Measurements from ENCODE around the gene EARS2.
"Not testable (repeated sequence)": the region's sequence is repeated elsewhere in the genome, so short reads cannot be mapped to it uniquely, and the experiment has no call there.

Gene EARS2

DNA sequence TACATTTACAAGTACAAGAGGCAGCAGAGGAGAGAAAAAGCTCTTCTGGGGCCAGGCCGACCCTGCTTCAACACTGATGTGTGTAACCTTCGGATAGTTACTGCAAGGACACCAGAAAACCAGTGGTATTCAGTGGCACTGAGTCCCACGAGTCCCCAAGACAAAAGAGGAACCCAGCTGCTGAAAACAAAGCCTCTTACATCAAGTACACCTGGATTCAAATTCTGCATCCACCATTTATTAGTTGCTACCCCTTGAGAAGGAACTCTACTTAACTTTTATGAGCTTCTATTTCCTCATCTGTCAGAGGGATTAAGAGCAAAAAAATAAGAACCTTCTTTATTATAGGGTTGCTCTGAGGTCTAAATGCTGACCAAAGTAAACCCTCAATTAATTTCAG lies 2.6 kb downstream of the EARS2 start:
- TF ChIP-seq LEF1 (IDR thresholded peaks at IDR 0.05; ENCODE audit: borderline replicate concordance): no peak
- TF ChIP-seq ARNT (IDR thresholded peaks at IDR 0.05): no peak
- no peak for TF ChIP-seq HDGF (IDR thresholded peaks at IDR 0.05; ENCODE audit: borderline replicate concordance)
- no peak for TF ChIP-seq ZNF384 (IDR thresholded peaks at IDR 0.05)
- no peak for TF ChIP-seq FOXK2 (IDR thresholded peaks at IDR 0.05)
- TF ChIP-seq TARDBP (IDR thresholded peaks at IDR 0.05): no peak
- CTCF ChIA-PET: no interaction called here
- DNase-seq (ENCODE audit: extremely low spot score): no peak
- POLR2A ChIA-PET: no interaction called here

DNA sequence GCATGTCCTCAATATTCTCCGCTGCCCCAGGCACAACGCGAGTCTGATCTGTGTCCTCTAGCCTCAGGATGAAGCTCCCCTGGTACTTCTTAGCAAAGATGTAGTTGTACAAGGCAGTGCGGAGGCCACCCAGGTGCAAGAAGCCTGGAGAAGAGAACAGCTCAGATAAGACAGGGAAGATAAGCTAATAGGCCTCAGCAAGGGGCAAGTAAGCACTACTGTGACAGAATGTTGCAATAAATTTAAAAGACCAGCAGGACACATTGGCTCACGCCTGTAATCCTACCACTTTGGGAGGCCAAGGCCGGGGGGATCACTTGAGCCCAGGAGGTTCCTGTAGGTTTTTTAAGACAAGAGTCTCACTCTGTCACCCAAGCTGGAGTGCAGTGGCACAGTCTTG lies 5.0 kb downstream of the EARS2 start:
- DNase-seq (ENCODE audit: extremely low spot score): no peak
- ChIA-PET CTCF (no interaction called here), POLR2A (no interaction called here)
- TF ChIP-seq SP1 (IDR thresholded peaks at IDR 0.05) (no peak), L3MBTL2 (conservative IDR thresholded peaks at IDR 0.05) (no peak), LEF1 (IDR thresholded peaks at IDR 0.05; ENCODE audit: borderline replicate concordance) (no peak), PKNOX1 (IDR thresholded peaks at IDR 0.05) (no peak), FOXK2 (IDR thresholded peaks at IDR 0.05) (no peak), TARDBP (IDR thresholded peaks at IDR 0.05) (no peak), CTBP1 (IDR thresholded peaks at IDR 0.05; ENCODE audit: borderline replicate concordance) (no peak), BHLHE40 (IDR thresholded peaks at IDR 0.05; ENCODE audit: borderline replicate concordance) (no peak), NFRKB (IDR thresholded peaks at IDR 0.05) (no peak), ELF4 (IDR thresholded peaks at IDR 0.05) (no peak), FOXA1 (IDR thresholded peaks at IDR 0.05) (no peak), FOXM1 (IDR thresholded peaks at IDR 0.05; ENCODE audit: borderline replicate concordance) (no peak), SUZ12 (IDR thresholded peaks at IDR 0.05) (no peak), ZNF384 (IDR thresholded peaks at IDR 0.05) (no peak)

- DNase-seq (ENCODE audit: extremely low spot score): no peak
- CTCF ChIA-PET: no interaction called here
- POLR2A ChIA-PET: no interaction called here
- TF ChIP-seq LEF1 (IDR thresholded peaks at IDR 0.05; ENCODE audit: borderline replicate concordance): no peak
- no peak for TF ChIP-seq CTBP1 (IDR thresholded peaks at IDR 0.05; ENCODE audit: borderline replicate concordance)
- no peak for TF ChIP-seq ARNT (IDR thresholded peaks at IDR 0.05)
Observed at GRCh38 chr16:23549938-23550337, 7.2 kb downstream of the EARS2 start.

DNA sequence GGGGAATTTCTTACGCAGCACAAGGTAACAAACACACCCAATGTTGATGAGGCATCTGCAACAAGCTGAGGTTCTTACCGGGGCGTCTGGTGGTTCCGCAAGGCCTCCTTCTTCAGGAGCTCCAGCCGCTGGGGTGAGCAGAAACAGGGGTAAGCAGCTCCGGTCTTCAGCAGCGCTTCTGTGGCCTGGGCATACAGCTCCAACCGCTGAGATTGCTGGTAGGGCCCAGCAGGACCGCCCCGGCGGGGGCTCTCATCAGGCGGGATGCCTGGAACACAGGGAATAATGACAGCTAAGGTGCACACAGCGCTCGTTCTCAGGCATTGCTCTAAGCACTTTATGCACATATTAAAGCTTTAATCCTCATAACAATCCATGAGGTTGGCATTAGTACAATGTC lies 12.7 kb downstream of the EARS2 start:
- CTCF ChIA-PET: no interaction called here
- POLR2A ChIA-PET: no interaction called here
- TF ChIP-seq BHLHE40 (IDR thresholded peaks at IDR 0.05; ENCODE audit: borderline replicate concordance): no peak
- TF ChIP-seq ARNT (IDR thresholded peaks at IDR 0.05): no peak
- TF ChIP-seq ELF4 (IDR thresholded peaks at IDR 0.05): no peak
- no peak for DNase-seq (ENCODE audit: extremely low spot score)

GRCh38 chr16:23540817-23541178 lies 16.4 kb downstream of the EARS2 start:
- CTCF ChIA-PET; DNase-seq (ENCODE audit: extremely low spot score): not testable (repeated sequence)
- POLR2A ChIA-PET: interaction anchor here (1.2 kb wide), 1 partner anchor 17 kb away, joined by 4 read pairs; the partner anchor contains the start of genes EARS2 and UBFD1

GRCh38 chr16:23539984-23540816 lies 16.9 kb downstream of the EARS2 start:
- TF ChIP-seq ELF4 (IDR thresholded peaks at IDR 0.05): no peak
- DNase-seq (ENCODE audit: extremely low spot score): no peak
- CTCF ChIA-PET: no interaction called here
- POLR2A ChIA-PET: interaction anchor here (1.2 kb wide), 1 partner anchor 17 kb away, joined by 4 read pairs; the partner anchor contains the start of genes EARS2 and UBFD1

DNA sequence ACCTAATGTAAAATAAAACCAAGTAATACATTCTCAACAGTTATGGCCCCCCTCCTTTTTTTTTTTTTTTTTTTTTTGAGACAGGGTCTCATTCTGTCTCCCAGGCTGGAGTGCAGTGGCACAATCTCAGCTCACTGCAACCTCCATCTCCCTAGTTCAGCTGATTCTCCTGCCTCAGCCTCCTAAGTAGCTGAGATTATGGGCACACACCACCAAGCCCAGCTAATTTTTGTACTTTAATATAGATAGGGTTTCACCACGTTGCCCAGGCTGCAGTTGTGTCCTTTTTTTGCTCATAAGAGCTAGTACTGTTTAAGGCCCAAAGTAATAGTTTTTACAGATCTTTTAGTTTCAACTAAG lies 18.3 kb downstream of the EARS2 start:
- POLR2A ChIA-PET: no interaction called here
- CTCF ChIA-PET: no interaction called here
- TF ChIP-seq ZNF384 (IDR thresholded peaks at IDR 0.05) (no peak), FOXA1 (IDR thresholded peaks at IDR 0.05) (no peak), HDGF (IDR thresholded peaks at IDR 0.05; ENCODE audit: borderline replicate concordance) (no peak), LEF1 (IDR thresholded peaks at IDR 0.05; ENCODE audit: borderline replicate concordance) (no peak), CTBP1 (IDR thresholded peaks at IDR 0.05; ENCODE audit: borderline replicate concordance) (no peak), NFRKB (IDR thresholded peaks at IDR 0.05) (no peak), FOXK2 (IDR thresholded peaks at IDR 0.05) (no peak), FOXM1 (IDR thresholded peaks at IDR 0.05; ENCODE audit: borderline replicate concordance) (no peak), SP1 (IDR thresholded peaks at IDR 0.05) (no peak), SUZ12 (IDR thresholded peaks at IDR 0.05) (no peak), TARDBP (IDR thresholded peaks at IDR 0.05) (no peak), ELF4 (IDR thresholded peaks at IDR 0.05) (no peak), L3MBTL2 (conservative IDR thresholded peaks at IDR 0.05) (no peak), ARNT (IDR thresholded peaks at IDR 0.05) (no peak)
- DNase-seq (ENCODE audit: extremely low spot score): no peak

DNA sequence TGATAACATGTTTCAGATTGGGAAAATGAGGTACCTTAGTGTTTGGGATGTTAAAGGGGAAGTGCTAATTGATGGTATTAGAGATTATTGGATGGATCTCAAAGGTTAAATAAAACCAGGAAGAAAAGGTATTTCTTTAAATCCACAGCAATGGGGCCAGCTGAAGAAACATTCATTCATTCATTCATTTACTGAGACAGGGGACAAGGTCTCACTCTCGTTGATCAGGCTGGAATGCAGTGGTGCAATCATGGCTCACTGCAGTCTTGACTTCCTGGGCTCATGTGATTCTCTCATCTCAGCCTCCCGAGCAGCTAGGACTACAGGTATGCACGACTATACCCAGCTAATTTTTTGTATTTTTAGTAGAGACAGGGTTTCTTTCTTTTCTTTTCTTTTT lies 19.8 kb downstream of the EARS2 start:
- POLR2A ChIA-PET: no interaction called here
- CTCF ChIA-PET: no interaction called here
- TF ChIP-seq BHLHE40 (IDR thresholded peaks at IDR 0.05; ENCODE audit: borderline replicate concordance) (no peak), ARNT (IDR thresholded peaks at IDR 0.05) (no peak), ELF4 (IDR thresholded peaks at IDR 0.05) (no peak), SP1 (IDR thresholded peaks at IDR 0.05) (no peak), HDGF (IDR thresholded peaks at IDR 0.05; ENCODE audit: borderline replicate concordance) (no peak), ZNF384 (IDR thresholded peaks at IDR 0.05) (no peak), FOXK2 (IDR thresholded peaks at IDR 0.05) (no peak), FOXA1 (IDR thresholded peaks at IDR 0.05) (no peak), NFRKB (IDR thresholded peaks at IDR 0.05) (no peak), SUZ12 (IDR thresholded peaks at IDR 0.05) (no peak)
- no peak for DNase-seq (ENCODE audit: extremely low spot score)
